GM12873 (cell line): ENCODE measurements around the gene TNKS1BP1.

ENCODE experiments used
- CTCF ChIP-seq: IDR thresholded peaks from 2 replicates; pipeline ENCODE4 v1.5.1; 2012; ENCODE audit warnings: low read depth, mild to moderate bottlenecking, moderate library complexity, low read length, control low read depth; ENCODE audit not compliant: insufficient read depth; ENCODE audit errors: missing control alignments

Gene TNKS1BP1

GRCh38 chr11:57336111-57336666, 11.4 kb upstream of the TNKS1BP1 start:
- no peak for TF ChIP-seq CTCF

- peak; percentile 14 for TF ChIP-seq CTCF
Observed at GRCh38 chr11:57335343-57336110, 10.8 kb upstream of the TNKS1BP1 start, which contains the start of gene SSRP1. SSRP1 (minus strand) TSS chr11:57335892; CDS start chr11:57335121, 771 bp downstream.

- no peak for TF ChIP-seq CTCF
Observed at GRCh38 chr11:57335023-57335342, 10.2 kb upstream of the TNKS1BP1 start.

- TF ChIP-seq CTCF: no peak
Observed at GRCh38 chr11:57332694-57333440, 8.1 kb upstream of the TNKS1BP1 start.

- no peak for TF ChIP-seq CTCF
Observed at GRCh38 chr11:57331720-57332119, 7.0 kb upstream of the TNKS1BP1 start.

GRCh38 chr11:57330029-57330428, 5.3 kb upstream of the TNKS1BP1 start:
- TF ChIP-seq CTCF: no peak

- TF ChIP-seq CTCF: no peak
Observed at GRCh38 chr11:57327721-57328120, 3.0 kb upstream of the TNKS1BP1 start.
